RWPE2 (cell line): ENCODE data around the gene ENTHD1.

Source experiments
- ATAC-seq: fragments of 200-7000 bp; cut with Tn5 transposase; 3 replicates; pipeline ENCODE4 v1.9.1; 2021; ENCODE audit warnings: low read depth
- DNase-seq: peaks from one replicate; pipeline ENCODE4 v3.0.0-alpha.2; 2020; ENCODE audit warnings: low spot score
- H3K27ac ChIP-seq: fragments of 450-650 bp; 2 replicates; pipeline ENCODE4 v1.5.1; 2017; ENCODE audit warnings: mild to moderate bottlenecking; ENCODE audit not compliant: poor library complexity, severe bottlenecking
- H3K27me3 ChIP-seq: fragments of 250-450 bp; sonication (Bioruptor Pico); 2 replicates; pipeline ENCODE4 v1.5.1; 2021; ENCODE audit warnings: mild to moderate bottlenecking, moderate library complexity; ENCODE audit not compliant: insufficient read depth, poor library complexity, severe bottlenecking
- H3K36me3 ChIP-seq: fragments of 250-450 bp; sonication (Bioruptor Pico); 2 replicates; pipeline ENCODE4 v1.5.1; 2020; ENCODE audit warnings: low read depth, mild to moderate bottlenecking, moderate library complexity
- H3K4me1 ChIP-seq: fragments of 250-450 bp; sonication (Bioruptor Pico); 2 replicates; pipeline ENCODE4 v1.5.1; 2021; ENCODE audit warnings: mild to moderate bottlenecking, moderate library complexity; ENCODE audit not compliant: insufficient read depth, poor library complexity, severe bottlenecking
- H3K4me3 ChIP-seq: fragments of 250-450 bp; sonication (Bioruptor Pico); 2 replicates; pipeline ENCODE4 v1.5.1; 2021; ENCODE audit warnings: mild to moderate bottlenecking, moderate library complexity; ENCODE audit not compliant: severe bottlenecking
- H3K9me3 ChIP-seq: fragments of 250-450 bp; sonication (Bioruptor Pico); 2 replicates; pipeline ENCODE4 v1.5.1; 2021; ENCODE audit warnings: mild to moderate bottlenecking, moderate library complexity; ENCODE audit not compliant: severe bottlenecking
- CTCF ChIP-seq: fragments of 450-650 bp; IDR thresholded peaks from one replicate; pipeline ENCODE4 v1.5.1; 2017; ENCODE audit warnings: mild to moderate bottlenecking, moderate library complexity; ENCODE audit not compliant: poor library complexity, severe bottlenecking

The ENTHD1 gene

GRCh38 chr22:39925909-39926679, 32.5 kb upstream of the ENTHD1 start:
- H3K27ac ChIP-seq = no peak overlapping the region
- peaks cover 10% of the 10 kb centered on the region for H3K27me3 ChIP-seq

GRCh38 chr22:39925273-39925672, 31.7 kb upstream of the ENTHD1 start:
- no peak for TF ChIP-seq CTCF
- no peaks in the 10 kb centered on the region for H3K36me3 ChIP-seq
- H3K9me3 ChIP-seq = no peaks in the 10 kb centered on the region
- no peak overlapping the region for H3K4me3 ChIP-seq
- no peak overlapping the region for H3K27ac ChIP-seq
- ATAC-seq = no peak
- DNase-seq = no peak
- peaks cover 10% of the 10 kb centered on the region for H3K27me3 ChIP-seq
- peaks cover 8% of the 10 kb centered on the region for H3K4me1 ChIP-seq

More at GRCh38 chr22:39925909-39926679, 32.5 kb upstream of the ENTHD1 start:
- H3K4me1 ChIP-seq = peaks cover 8% of the 10 kb centered on the region
- no peak for DNase-seq
- ATAC-seq = no peak
- no peak overlapping the region for H3K4me3 ChIP-seq
- H3K36me3 ChIP-seq = no peaks in the 10 kb centered on the region
- no peaks in the 10 kb centered on the region for H3K9me3 ChIP-seq
- no peak for TF ChIP-seq CTCF

GRCh38 chr22:39924286-39924685, 30.7 kb upstream of the ENTHD1 start:
- no peak for ATAC-seq
- Histone ChIP-seq H3K27me3 (peaks cover 14% of the 10 kb centered on the region), H3K27ac (no peak overlapping the region), H3K4me3 (no peak overlapping the region), H3K4me1 (peaks cover 8% of the 10 kb centered on the region), H3K9me3 (no peaks in the 10 kb centered on the region), H3K36me3 (no peaks in the 10 kb centered on the region)
- no peak for DNase-seq
- no peak for TF ChIP-seq CTCF

GRCh38 chr22:39923696-39924095, 30.1 kb upstream of the ENTHD1 start:
- Histone ChIP-seq H3K27ac (no peak overlapping the region), H3K4me1 (peaks cover 4% of the 10 kb centered on the region), H3K4me3 (no peak overlapping the region), H3K9me3 (no peaks in the 10 kb centered on the region), H3K27me3 (peaks cover 15% of the 10 kb centered on the region), H3K36me3 (no peaks in the 10 kb centered on the region)
- ATAC-seq (no peak), DNase-seq (no peak)
- no peak for TF ChIP-seq CTCF

GRCh38 chr22:39920134-39920743, 26.7 kb upstream of the ENTHD1 start:
- H3K27me3 ChIP-seq = peaks cover 28% of the 10 kb centered on the region
- H3K4me3 ChIP-seq = no peak overlapping the region
- no peaks in the 10 kb centered on the region for H3K9me3 ChIP-seq
- H3K4me1 ChIP-seq = no peaks in the 10 kb centered on the region
- no peak for ATAC-seq
- TF ChIP-seq CTCF = no peak
- no peak for DNase-seq
- H3K27ac ChIP-seq = no peak overlapping the region
- H3K36me3 ChIP-seq = no peaks in the 10 kb centered on the region
